HG02623 (cell line): ENCODE data around the gene PKN3.
"Not testable (repeated sequence)": the region's sequence is repeated elsewhere in the genome, so short reads cannot be mapped to it uniquely, and the experiment has no call there.

Experiments used
- ATAC-seq: cut with Tn5 transposase; IDR thresholded peaks from one replicate; pipeline ENCODE4 v1.9.1; 2021; ENCODE audit warnings: moderate library complexity; ENCODE audit not compliant: unreplicated experiment

The PKN3 gene

DNA sequence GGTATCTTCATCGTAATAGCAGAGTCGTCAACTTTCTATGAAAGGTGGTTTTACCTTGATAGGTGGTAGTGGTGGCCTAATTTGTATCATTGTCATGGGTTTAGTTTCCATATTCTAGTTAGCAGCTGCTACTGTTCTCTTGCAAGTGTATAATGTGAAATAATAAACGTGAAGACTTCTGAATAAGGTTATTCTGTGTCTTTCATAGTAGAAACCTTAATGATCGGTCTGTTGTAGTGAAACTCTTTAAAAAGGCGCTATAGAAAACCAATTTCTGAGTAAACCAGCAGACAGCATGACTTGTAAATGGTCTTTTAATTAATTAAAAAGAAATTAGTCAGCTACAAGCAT lies 11.6 kb upstream of the PKN3 start:
- ATAC-seq, result no peak

DNA sequence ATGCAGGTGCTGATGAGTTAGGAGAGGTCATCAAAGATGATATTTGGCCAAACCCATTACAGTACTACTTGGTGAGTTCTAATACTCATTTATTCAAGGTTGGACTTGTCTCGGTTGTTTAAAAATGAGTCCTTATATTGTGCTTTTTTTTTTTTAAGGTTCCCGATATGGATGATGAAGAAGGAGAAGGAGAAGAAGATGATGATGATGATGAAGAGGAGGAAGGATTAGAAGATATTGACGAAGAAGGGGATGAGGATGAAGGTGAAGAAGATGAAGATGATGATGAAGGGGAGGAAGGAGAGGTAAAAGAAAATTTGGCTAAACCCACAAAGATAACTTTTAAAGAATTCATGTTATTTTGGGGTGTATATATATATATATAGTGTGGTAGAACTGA lies 8.6 kb upstream of the PKN3 start:
- not testable (repeated sequence) for ATAC-seq

- no peak for ATAC-seq
Observed at GRCh38 chr9:128694344-128694743, 8.0 kb upstream of the PKN3 start.

- no peak for ATAC-seq
Observed at GRCh38 chr9:128696923-128697707, 5.2 kb upstream of the PKN3 start.

DNA sequence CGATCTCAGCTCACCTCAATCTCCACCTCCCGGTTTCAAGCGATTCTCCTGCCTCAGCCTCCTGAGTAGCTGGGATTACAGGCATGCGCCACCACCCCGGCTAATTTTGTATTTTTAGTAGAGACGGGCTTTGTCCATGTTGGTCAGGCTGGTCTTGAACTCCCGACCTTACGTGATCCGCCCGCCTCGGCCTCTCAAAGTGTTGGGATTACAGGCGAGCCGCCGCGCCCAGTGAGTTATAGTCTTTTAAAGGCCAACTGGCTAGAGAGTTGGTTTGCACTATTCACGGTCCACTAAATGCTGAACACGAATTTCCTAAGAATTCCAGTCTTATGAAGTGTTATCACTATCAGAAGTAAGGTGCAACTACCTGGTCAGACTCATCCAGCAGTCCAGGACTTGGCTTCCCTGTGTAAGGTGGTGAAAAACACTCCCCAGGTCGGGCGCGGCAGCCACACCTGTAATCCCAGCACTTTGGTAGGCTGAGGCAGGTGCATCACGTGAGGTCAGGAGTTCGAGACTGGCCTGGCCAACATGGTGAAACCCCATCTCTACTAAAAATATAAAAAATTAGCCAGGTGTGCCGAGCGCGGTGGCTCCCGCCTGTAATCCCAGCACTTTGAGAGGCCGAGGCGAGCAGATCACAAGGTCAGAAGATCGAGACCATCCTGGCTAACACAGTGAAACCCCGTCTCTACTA lies 3.1 kb upstream of the PKN3 start:
- ATAC-seq, result not testable (repeated sequence)

GRCh38 chr9:128701227-128701854 lies 962 bp upstream of the PKN3 start:
- ATAC-seq, result no peak

DNA sequence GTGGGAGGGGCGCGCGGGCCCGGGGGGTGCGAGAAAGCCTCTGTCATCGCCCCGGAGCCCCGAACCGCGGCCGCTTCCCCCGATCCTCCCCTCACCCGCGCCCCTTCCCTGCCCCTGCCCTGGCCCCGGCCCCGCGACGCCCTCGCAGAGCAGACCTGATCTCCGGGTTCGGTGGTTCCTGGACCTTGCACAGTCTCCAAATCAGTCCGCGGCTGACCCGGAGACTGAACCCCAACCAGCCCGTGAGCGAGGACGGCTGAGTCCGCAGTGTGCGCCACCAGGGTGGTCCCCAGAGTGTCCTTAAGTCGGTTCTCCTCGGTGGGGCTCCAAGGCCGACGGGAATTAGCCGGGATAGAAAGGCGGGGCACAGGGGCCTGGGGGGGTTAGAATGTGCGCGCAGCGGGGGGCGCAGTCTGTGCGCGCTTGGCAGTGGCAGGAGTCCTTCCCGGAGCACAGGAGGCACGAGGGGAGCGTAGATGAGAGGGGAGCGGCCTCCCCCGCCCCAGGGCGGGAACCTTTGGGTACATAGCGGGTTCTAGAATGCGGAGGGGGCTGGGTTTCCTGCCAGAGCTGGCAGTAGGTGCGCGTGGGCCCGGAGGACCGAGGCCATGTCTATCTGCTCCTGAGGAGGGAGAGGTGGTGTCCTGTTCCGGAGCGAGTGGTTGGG lies 779 bp downstream of the PKN3 start:
- ATAC-seq, result no peak

DNA sequence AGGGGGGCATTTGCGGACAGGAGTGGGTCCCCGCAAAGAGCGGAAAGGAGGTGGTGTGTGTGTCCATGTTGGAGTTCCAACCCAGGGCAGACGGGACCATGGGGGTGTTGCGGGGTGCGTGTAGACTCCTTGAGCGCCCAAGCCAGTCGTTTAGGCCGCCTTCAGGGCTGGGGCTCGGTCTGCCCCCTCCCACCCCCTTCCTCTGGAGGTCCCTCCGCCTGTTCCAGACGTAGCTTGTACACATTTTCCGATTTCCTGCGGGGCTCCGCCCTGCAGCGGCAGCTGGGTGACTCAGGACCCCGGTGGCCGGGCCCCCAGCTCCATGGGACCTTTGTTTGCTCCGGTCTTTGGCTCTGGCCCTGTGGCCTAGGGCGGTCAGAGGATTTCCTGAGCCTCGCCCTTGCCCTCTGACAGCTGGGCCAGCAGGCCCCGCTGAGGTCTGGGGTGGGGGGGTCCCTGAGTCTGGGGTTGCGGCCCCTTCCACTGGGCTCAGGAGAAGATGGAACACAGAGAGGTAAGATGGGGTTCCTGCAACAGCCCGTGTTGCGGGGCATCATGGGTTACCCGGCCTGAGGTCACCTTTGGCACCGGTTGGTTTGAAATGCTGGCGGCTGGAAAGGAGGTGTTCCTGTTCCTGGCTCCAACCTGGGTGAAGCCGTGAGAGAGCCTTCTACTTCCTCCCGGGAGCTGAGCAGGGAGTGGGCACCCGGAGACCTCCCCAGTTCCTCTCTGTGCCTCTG lies 1.5 kb downstream of the PKN3 start:
- no peak for ATAC-seq

DNA sequence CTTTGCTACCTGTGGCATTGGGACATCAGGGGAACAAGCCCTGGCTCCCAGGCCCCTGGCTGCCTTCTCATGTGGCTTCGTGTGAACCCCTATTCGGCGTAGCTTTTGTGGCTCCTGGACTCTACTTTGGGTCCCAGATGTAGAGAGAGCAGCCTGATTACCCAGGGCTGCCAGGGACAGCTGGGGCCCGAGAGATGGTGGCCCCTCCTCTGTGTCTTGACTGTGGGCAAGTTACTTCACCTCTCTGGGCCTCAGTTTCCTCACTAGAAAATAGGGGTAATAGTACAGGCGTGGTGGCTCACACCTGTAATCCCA lies 2.0 kb downstream of the PKN3 start:
- ATAC-seq, result no peak

DNA sequence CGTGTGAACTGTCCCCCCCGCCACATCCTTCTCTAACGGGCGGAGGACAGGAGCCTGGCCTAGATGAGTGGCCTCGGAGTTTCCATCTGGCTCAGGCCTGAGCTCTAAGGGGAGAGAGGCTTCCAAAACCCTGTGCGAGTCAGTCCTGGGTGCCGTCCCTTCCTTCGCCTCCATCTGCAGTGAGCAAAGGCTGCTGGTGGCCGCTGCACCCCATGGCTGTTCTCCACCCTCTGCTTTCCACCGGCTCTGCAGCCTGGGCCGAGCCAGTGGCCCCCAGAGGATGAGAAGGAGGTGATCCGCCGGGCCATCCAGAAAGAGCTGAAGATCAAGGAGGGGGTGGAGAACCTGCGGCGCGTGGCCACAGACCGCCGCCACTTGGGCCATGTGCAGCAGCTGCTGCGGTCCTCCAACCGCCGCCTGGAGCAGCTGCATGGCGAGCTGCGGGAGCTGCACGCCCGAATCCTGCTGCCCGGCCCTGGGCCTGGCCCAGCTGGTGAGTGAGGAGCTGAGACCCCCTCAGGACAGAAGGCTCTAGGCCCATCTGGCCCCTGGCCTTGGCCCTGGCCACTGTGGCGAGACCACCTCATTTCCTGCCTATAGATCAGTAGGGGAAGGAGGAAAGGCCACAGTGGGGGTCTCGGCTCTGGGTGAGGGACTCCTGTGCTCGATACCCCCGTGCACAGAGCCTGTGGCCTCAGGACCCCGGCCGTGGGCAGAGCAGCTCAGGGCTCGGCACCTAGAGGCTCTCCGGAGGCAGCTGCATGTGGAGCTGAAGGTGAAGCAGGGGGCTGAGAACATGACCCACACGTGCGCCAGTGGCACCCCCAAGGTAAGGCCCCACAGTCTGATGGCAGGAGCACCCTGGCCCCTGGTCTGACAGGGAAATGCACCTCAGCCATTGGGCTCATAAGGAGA lies 3.0 kb downstream of the PKN3 start:
- no peak for ATAC-seq

- no peak for ATAC-seq
Observed at GRCh38 chr9:128706045-128706444, 3.7 kb downstream of the PKN3 start.

DNA sequence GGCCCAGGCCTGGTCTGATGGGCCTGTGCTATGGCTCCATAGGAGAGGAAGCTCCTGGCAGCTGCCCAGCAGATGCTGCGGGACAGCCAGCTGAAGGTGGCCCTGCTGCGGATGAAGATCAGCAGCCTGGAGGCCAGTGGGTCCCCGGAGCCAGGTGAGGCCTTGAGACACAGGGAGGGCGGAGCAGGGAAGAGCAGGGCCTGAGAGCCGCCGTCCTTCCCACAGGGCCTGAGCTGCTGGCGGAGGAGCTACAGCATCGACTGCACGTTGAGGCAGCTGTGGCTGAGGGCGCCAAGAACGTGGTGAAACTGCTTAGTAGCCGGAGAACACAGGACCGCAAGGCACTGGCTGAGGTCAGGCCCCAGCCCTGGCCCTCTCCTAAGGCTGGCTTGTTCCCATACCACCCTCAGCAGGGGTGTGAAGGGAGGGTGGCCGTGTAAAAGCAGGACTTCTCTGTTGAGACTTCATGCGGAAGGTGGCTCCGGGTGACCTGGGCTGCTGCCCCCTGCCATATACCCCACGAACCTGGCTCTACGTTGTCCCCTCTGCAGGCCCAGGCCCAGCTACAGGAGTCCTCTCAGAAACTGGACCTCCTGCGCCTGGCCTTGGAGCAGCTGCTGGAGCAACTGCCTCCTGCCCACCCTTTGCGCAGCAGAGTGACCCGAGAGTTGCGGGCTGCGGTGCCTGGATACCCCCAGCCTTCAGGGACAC lies 4.5 kb downstream of the PKN3 start:
- no peak for ATAC-seq

DNA sequence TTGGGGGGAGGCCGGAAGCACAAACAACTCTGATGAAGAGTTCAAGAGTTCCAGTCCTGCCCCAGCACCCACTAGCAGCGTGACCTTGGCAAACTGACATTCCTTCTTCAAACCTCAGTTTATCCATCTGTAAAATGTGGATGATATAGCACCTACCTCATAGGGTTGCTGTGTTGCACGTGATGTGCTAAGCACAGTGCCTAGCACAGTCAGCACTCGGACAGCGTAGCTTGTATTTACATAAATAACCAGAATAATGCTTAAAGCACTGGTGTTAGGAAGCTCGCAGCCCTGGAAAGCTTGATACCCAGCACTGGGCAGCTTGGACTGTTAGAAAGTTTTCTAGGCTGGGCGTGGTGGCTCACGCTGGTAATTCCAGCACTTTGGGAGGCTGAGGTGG lies 5.1 kb downstream of the PKN3 start:
- no peak for ATAC-seq

- ATAC-seq, result no peak
Observed at GRCh38 chr9:128712451-128713410, 10.4 kb downstream of the PKN3 start.

GRCh38 chr9:128713411-128713780 lies 11.1 kb downstream of the PKN3 start:
- no peak for ATAC-seq

GRCh38 chr9:128713941-128714573 lies 11.8 kb downstream of the PKN3 start:
- ATAC-seq, result no peak

DNA sequence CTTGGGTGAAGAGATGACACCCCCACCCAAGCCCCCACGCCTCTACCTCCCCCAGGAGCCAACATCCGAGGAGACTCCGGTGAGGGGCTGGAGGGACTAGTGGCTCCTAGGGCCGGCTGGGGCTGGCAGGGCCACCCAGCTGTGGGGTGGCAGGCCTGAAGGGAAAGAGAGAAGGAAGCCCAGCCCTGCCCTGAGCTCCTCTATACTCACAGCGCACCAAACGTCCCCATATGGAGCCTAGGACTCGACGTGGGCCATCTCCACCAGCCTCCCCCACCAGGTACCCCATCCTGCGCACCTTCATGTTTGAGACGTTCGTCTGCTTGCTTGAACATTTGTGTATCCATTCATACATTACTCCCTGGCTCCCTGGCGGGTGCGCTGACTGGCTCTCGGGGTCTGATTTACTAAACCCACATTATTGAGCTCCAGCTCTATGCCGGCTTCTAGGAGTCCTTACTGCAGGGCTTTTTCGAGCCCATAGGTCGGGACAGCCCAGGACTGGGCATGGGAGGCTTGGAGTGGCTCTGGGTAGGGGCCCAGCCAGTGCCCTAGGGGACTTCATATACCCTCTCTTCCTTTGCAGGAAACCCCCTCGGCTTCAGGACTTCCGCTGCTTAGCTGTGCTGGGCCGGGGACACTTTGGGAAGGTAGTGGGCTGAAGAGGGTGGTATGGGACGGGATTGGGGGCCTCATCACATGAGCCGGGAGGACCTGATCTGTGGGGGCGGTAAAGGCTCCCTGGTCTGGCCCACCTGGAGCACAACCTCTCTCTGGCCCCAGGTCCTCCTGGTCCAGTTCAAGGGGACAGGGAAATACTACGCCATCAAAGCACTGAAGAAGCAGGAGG lies 12.5 kb downstream of the PKN3 start:
- no peak for ATAC-seq
